Bone marrow (tissue), 2 donors: Measurements from ENCODE around the gene C1orf226.
"Not testable (repeated sequence)": the region's sequence is repeated elsewhere in the genome, so short reads cannot be mapped to it uniquely, and the experiment has no call there.

ENCODE experiments used
- DNase-seq, 2 donors: peaks; one replicate each; lab custom pipeline; 2025; lab: John Stamatoyannopoulos, UW

C1orf226 gene

GRCh38 chr1:162407539-162407938 is 26.0 kb downstream of the C1orf226 start:
- DNase-seq, result no peak

- no peak for DNase-seq
Measured at GRCh38 chr1:162412002-162412401, 30.5 kb downstream of the C1orf226 start, which contains the start of gene SH2D1B. SH2D1B (minus strand) TSS chr1:162412136; CDS start chr1:162412016, 120 bp downstream.

- DNase-seq, result no peak
Measured at GRCh38 chr1:162416215-162416614, 34.7 kb downstream of the C1orf226 start.

- no peak for DNase-seq
Measured at GRCh38 chr1:162416909-162417308, 35.4 kb downstream of the C1orf226 start.

GRCh38 chr1:162417650-162418049 is 36.1 kb downstream of the C1orf226 start:
- no peak for DNase-seq

- DNase-seq, result not testable (repeated sequence)
Measured at GRCh38 chr1:162418584-162418983, 37.1 kb downstream of the C1orf226 start.

- DNase-seq, result not testable (repeated sequence)
Measured at GRCh38 chr1:162419450-162419931, 38.0 kb downstream of the C1orf226 start.

- no peak for DNase-seq
Measured at GRCh38 chr1:162420120-162420519, 38.6 kb downstream of the C1orf226 start.

- no peak for DNase-seq
Measured at GRCh38 chr1:162421258-162422164, 40.0 kb downstream of the C1orf226 start.

GRCh38 chr1:162422662-162423375 is 41.3 kb downstream of the C1orf226 start:
- peak; percentile 4 to 76 for DNase-seq

GRCh38 chr1:162430583-162430982 is 49.1 kb downstream of the C1orf226 start:
- DNase-seq, result no peak

GRCh38 chr1:162432977-162433713 is 51.6 kb downstream of the C1orf226 start:
- not testable (repeated sequence) for DNase-seq
